Parathyroid adenoma (tissue), 2 donors: ENCODE data around the gene HNRNPM.

Source experiments
- H2AFZ ChIP-seq: fragments of 300-600 bp; sonication (generic); one replicate; pipeline ENCODE4 v1.7.0; 2017; ENCODE audit warnings: antibody characterized with exemption, mild to moderate bottlenecking
- H3K27ac ChIP-seq: fragments of 300-600 bp; sonication (generic); one replicate; pipeline ENCODE4 v1.7.0; 2017
- H3K27me3 ChIP-seq: fragments of 300-600 bp; sonication (generic); one replicate; pipeline ENCODE4 v1.7.0; 2017; ENCODE audit warnings: low read length; ENCODE audit not compliant: control insufficient read depth, insufficient read depth
- H3K36me3 ChIP-seq: fragments of 300-600 bp; sonication (generic); one replicate; pipeline ENCODE4 v1.7.0; 2017; ENCODE audit warnings: low read length; ENCODE audit not compliant: control insufficient read depth, insufficient read depth
- H3K4me1 ChIP-seq: fragments of 300-600 bp; sonication (generic); one replicate; pipeline ENCODE4 v1.7.0; 2017; ENCODE audit warnings: control low read depth
- H3K4me2 ChIP-seq: fragments of 300-600 bp; sonication (generic); one replicate; pipeline ENCODE4 v1.7.0; 2017; ENCODE audit warnings: low read length
- H3K4me3 ChIP-seq: fragments of 300-600 bp; sonication (generic); one replicate; pipeline ENCODE4 v1.7.0; 2017; ENCODE audit warnings: low read depth, low read length
- H3K79me2 ChIP-seq: fragments of 300-600 bp; sonication (generic); one replicate; pipeline ENCODE4 v1.7.0; 2017; ENCODE audit warnings: control low read depth
- H3K9ac ChIP-seq: fragments of 300-600 bp; sonication (generic); one replicate; pipeline ENCODE4 v1.7.0; 2017; ENCODE audit warnings: mild to moderate bottlenecking
- H3K9me3 ChIP-seq: fragments of 300-600 bp; sonication (generic); one replicate; pipeline ENCODE4 v1.7.0; 2017; ENCODE audit warnings: low read length; ENCODE audit not compliant: control insufficient read depth
- CTCF ChIP-seq: fragments of 300-600 bp; sonication (generic); IDR thresholded peaks from one replicate; pipeline ENCODE4 v1.7.0; 2017; ENCODE audit warnings: antibody characterized with exemption, mild to moderate bottlenecking
- donor health status: primary hyperparathyroidism.

The HNRNPM gene

GRCh38 chr19:8481616-8482015, 36.8 kb downstream of the HNRNPM start:
- H3K79me2 ChIP-seq: peaks cover 50% of the 10 kb centered on the region
- no peaks in the 10 kb centered on the region for H3K36me3 ChIP-seq
- no peak overlapping the region for H3K9ac ChIP-seq
- no peak overlapping the region for H3K4me2 ChIP-seq
- no peak for TF ChIP-seq CTCF
- no peak overlapping the region for H2AFZ ChIP-seq
- no peak overlapping the region for H3K4me3 ChIP-seq
- H3K27ac ChIP-seq: no peak overlapping the region
- H3K4me1 ChIP-seq: peaks cover 12% of the 10 kb centered on the region
- H3K9me3 ChIP-seq: no peaks in the 10 kb centered on the region
- no peaks in the 10 kb centered on the region for H3K27me3 ChIP-seq

GRCh38 chr19:8482696-8483095, 37.9 kb downstream of the HNRNPM start:
- Histone ChIP-seq H3K4me1 (peaks cover 12% of the 10 kb centered on the region), H3K36me3 (no peaks in the 10 kb centered on the region), H3K27ac (no peak overlapping the region), H3K4me2 (no peak overlapping the region), H3K9ac (no peak overlapping the region), H3K9me3 (no peaks in the 10 kb centered on the region), H2AFZ (no peak overlapping the region), H3K27me3 (no peaks in the 10 kb centered on the region), H3K4me3 (no peak overlapping the region), H3K79me2 (peaks cover 43% of the 10 kb centered on the region)
- TF ChIP-seq CTCF: no peak

- Histone ChIP-seq H3K27ac (no peak overlapping the region), H3K9ac (no peak overlapping the region), H3K79me2 (peaks cover 38% of the 10 kb centered on the region), H3K36me3 (no peaks in the 10 kb centered on the region), H3K4me2 (no peak overlapping the region), H3K4me3 (no peak overlapping the region), H3K4me1 (peaks cover 12% of the 10 kb centered on the region), H2AFZ (no peak overlapping the region), H3K9me3 (no peaks in the 10 kb centered on the region), H3K27me3 (no peaks in the 10 kb centered on the region)
- no peak for TF ChIP-seq CTCF
Observed at GRCh38 chr19:8483165-8483564, 38.4 kb downstream of the HNRNPM start.

GRCh38 chr19:8484331-8484894, 39.6 kb downstream of the HNRNPM start:
- Histone ChIP-seq H3K36me3 (no peaks in the 10 kb centered on the region), H3K4me1 (peaks cover 12% of the 10 kb centered on the region)

More at GRCh38 chr19:8484331-8484894, 39.6 kb downstream of the HNRNPM start:
- Histone ChIP-seq H3K79me2 (peaks cover 28% of the 10 kb centered on the region), H3K4me2 (no peak overlapping the region), H3K27me3 (no peaks in the 10 kb centered on the region), H3K27ac (no peak overlapping the region), H3K9me3 (no peaks in the 10 kb centered on the region), H2AFZ (no peak overlapping the region), H3K4me3 (no peak overlapping the region), H3K9ac (no peak overlapping the region)
- no peak for TF ChIP-seq CTCF
